IMR-90 (cell line): ENCODE data around the gene RIOX2. TPM values are rescaled to one million over a fixed set of nuclear protein-coding genes. Genes with fewer than 3 reads are reported as not detected.

Experiments used
- ATAC-seq: fragments of 200-7000 bp; cut with Tn5 transposase; 2 replicates; pipeline ENCODE4 v1.9.1; 2020; ENCODE audit warnings: low read depth, mild to moderate bottlenecking, moderate library complexity
- BruUV-seq: library from RNA; stranded (reverse); fragments of 400-500 nt; replicated peaks from 2 replicates; lab custom pipeline; 2021; lab: Mats Ljungman, UMichigan
- CTCF ChIA-PET: fragments of 300-600 bp; formaldehyde crosslinking; extraction: SDS; loops from one replicate; lab custom pipeline; 2021; ENCODE audit warnings: antibody characterized with exemption; lab: Yijun Ruan, JAX
- POLR2A ChIA-PET: fragments of 300-600 bp; sonication (Branson Sonifier 250); formaldehyde crosslinking; loops from one replicate; lab custom pipeline; 2022; ENCODE audit warnings: antibody characterized with exemption; ENCODE audit not compliant: unreplicated experiment; lab: Charles Lee
- DNase-seq: peaks from one replicate; pipeline ENCODE4 v3.0.0; 2013
- H2AFZ ChIP-seq: replicated peaks from 2 replicates; pipeline ENCODE3; 2013; ENCODE audit warnings: low read length, mild to moderate bottlenecking; ENCODE audit not compliant: poor library complexity
- H2AK5ac ChIP-seq: 2 replicates; pipeline ENCODE4 v1.6.1; 2013; ENCODE audit warnings: low read depth, low read length, inconsistent platforms
- H2AK9ac ChIP-seq: replicated peaks from 2 replicates; pipeline ENCODE3; 2013; ENCODE audit warnings: mild to moderate bottlenecking, low read depth, low read length, moderate library complexity; ENCODE audit not compliant: poor library complexity
- H2BK120ac ChIP-seq: 2 replicates; pipeline ENCODE4 v1.6.1; 2013; ENCODE audit warnings: low read depth, low read length, inconsistent platforms
- H2BK15ac ChIP-seq: 3 replicates; pipeline ENCODE4 v1.6.1; 2013; ENCODE audit warnings: low read depth, low read length, inconsistent platforms
- H2BK20ac ChIP-seq: 2 replicates; pipeline ENCODE4 v1.6.1; 2013; ENCODE audit warnings: low read depth, mild to moderate bottlenecking, inconsistent platforms, low read length, moderate library complexity
- H2BK5ac ChIP-seq: 2 replicates; pipeline ENCODE4 v1.6.1; 2013; ENCODE audit warnings: mild to moderate bottlenecking, low read depth, low read length, inconsistent platforms; ENCODE audit not compliant: poor library complexity, severe bottlenecking
- H3K14ac ChIP-seq: replicated peaks from 2 replicates; pipeline ENCODE4 v1.6.1; 2013; ENCODE audit warnings: low read depth, low read length, inconsistent platforms
- H3K18ac ChIP-seq: 2 replicates; pipeline ENCODE4 v1.6.1; 2013; ENCODE audit warnings: low read depth, low read length, control low read depth
- H3K23ac ChIP-seq: 2 replicates; pipeline ENCODE4 v1.6.1; 2013; ENCODE audit warnings: low read depth, low read length, inconsistent platforms
- H3K27ac ChIP-seq: 2 replicates; pipeline ENCODE4 v1.5.1; 2013; ENCODE audit warnings: mild to moderate bottlenecking, control low read depth, low read length; ENCODE audit not compliant: insufficient read depth
- H3K27me3 ChIP-seq: 2 replicates; pipeline ENCODE4 v1.6.1; 2013; ENCODE audit warnings: low read length; ENCODE audit not compliant: control insufficient read depth, insufficient read depth
- H3K36me3 ChIP-seq: 2 replicates; pipeline ENCODE4 v1.6.1; 2013; ENCODE audit warnings: low read length, mixed read lengths; ENCODE audit not compliant: control insufficient read depth, insufficient read depth
- H3K4ac ChIP-seq: 2 replicates; pipeline ENCODE4 v1.6.1; 2013; ENCODE audit warnings: low read depth, low read length, inconsistent platforms
- H3K4me1 ChIP-seq: 2 replicates; pipeline ENCODE4 v1.6.1; 2013; ENCODE audit warnings: low read length, mixed read lengths; ENCODE audit not compliant: control insufficient read depth, insufficient read depth
- H3K4me2 ChIP-seq: 2 replicates; pipeline ENCODE4 v1.6.1; 2013; ENCODE audit warnings: low read depth, mild to moderate bottlenecking, control low read depth, low read length, moderate library complexity
- H3K4me3 ChIP-seq: 2 replicates; pipeline ENCODE4 v1.5.1; 2013; ENCODE audit warnings: low read depth, mild to moderate bottlenecking, control low read depth, low read length, moderate library complexity; ENCODE audit not compliant: insufficient read depth
- H3K56ac ChIP-seq: 2 replicates; pipeline ENCODE4 v1.6.1; 2013; ENCODE audit warnings: low read length, inconsistent platforms; ENCODE audit not compliant: insufficient read depth; ENCODE audit errors: extremely low read depth
- H3K79me1 ChIP-seq, 2 experiments: 2 replicates each; pipeline ENCODE4 v1.6.1; 2013; ENCODE audit warnings: low read length in 2 of 2, inconsistent platforms in 1 of 2, low read depth in 1 of 2
- H3K9ac ChIP-seq: 2 replicates; pipeline ENCODE4 v1.6.1; 2013; ENCODE audit warnings: low read depth, low read length, control low read depth
- H3K9me1 ChIP-seq: 2 replicates; pipeline ENCODE4 v1.6.1; 2013; ENCODE audit warnings: low read length, inconsistent platforms; ENCODE audit not compliant: insufficient read depth
- H3K9me3 ChIP-seq: 2 replicates; pipeline ENCODE4 v1.6.1; 2013; ENCODE audit warnings: low read length; ENCODE audit not compliant: control insufficient read depth, insufficient read depth
- H4K20me1 ChIP-seq: 2 replicates; pipeline ENCODE4 v1.6.1; 2013; ENCODE audit warnings: low read length, inconsistent platforms; ENCODE audit not compliant: insufficient read depth
- H4K5ac ChIP-seq: 2 replicates; pipeline ENCODE4 v1.6.1; 2013; ENCODE audit warnings: mild to moderate bottlenecking, low read depth, low read length, control low read depth
- H4K8ac ChIP-seq, 2 experiments: 2 replicates each; pipeline ENCODE4 v1.6.1; 2013; ENCODE audit warnings: low read depth in 2 of 2, low read length in 2 of 2, control low read depth in 1 of 2, inconsistent platforms in 1 of 2
- H4K91ac ChIP-seq: 2 replicates; pipeline ENCODE4 v1.6.1; 2013; ENCODE audit warnings: low read depth, low read length, inconsistent platforms; ENCODE audit not compliant: insufficient read depth
- BHLHE40 ChIP-seq: fragments of 150-350 bp; IDR thresholded peaks from 2 replicates; pipeline ENCODE4 v1.6.1; 2016; ENCODE audit warnings: mild to moderate bottlenecking, low read depth, low read length
- CEBPB ChIP-seq: IDR thresholded peaks from 2 replicates; pipeline ENCODE4 v1.6.1; 2012; ENCODE audit warnings: low read depth, low read length, improper control_type of control experiment
- CHD1 ChIP-seq: IDR thresholded peaks from 2 replicates; pipeline ENCODE4 v1.6.1; 2012; ENCODE audit warnings: low read depth, low read length, improper control_type of control experiment
- CTCF ChIP-seq: conservative IDR thresholded peaks from 2 replicates; pipeline ENCODE4 v1.5.1; 2012; ENCODE audit warnings: mild to moderate bottlenecking, low read depth, low read length, improper control_type of control experiment
- FOS ChIP-seq: fragments of 150-350 bp; IDR thresholded peaks from 2 replicates; pipeline ENCODE4 v1.6.1; 2016; ENCODE audit warnings: low read depth, low read length
- MAFK ChIP-seq: IDR thresholded peaks from 2 replicates; pipeline ENCODE4 v1.6.1; 2012; ENCODE audit warnings: low read depth, low read length, improper control_type of control experiment
- MAZ ChIP-seq: IDR thresholded peaks from 2 replicates; pipeline ENCODE4 v1.6.1; 2012; ENCODE audit warnings: low read depth, mild to moderate bottlenecking, low read length, improper control_type of control experiment, moderate library complexity, borderline replicate concordance
- MXI1 ChIP-seq: IDR thresholded peaks from 2 replicates; pipeline ENCODE4 v1.6.1; 2012; ENCODE audit warnings: low read depth, mild to moderate bottlenecking, low read length, moderate library complexity, borderline replicate concordance
- NFE2L2 ChIP-seq: fragments of 150-350 bp; IDR thresholded peaks from 2 replicates; pipeline ENCODE4 v1.6.1; 2016; ENCODE audit warnings: low read depth, mild to moderate bottlenecking, low read length
- POLR2A ChIP-seq: IDR thresholded peaks from 2 replicates; pipeline ENCODE4 v1.6.1; 2012; ENCODE audit warnings: mild to moderate bottlenecking, low read depth, low read length
- RAD21 ChIP-seq: IDR thresholded peaks from 2 replicates; pipeline ENCODE4 v1.6.1; 2012; ENCODE audit warnings: low read length, improper control_type of control experiment
- RCOR1 ChIP-seq: IDR thresholded peaks from 2 replicates; pipeline ENCODE4 v1.6.1; 2012; ENCODE audit warnings: mild to moderate bottlenecking, low read length, improper control_type of control experiment; ENCODE audit not compliant: insufficient replicate concordance
- RFX5 ChIP-seq: IDR thresholded peaks from 2 replicates; pipeline ENCODE4 v1.8.0; 2012; ENCODE audit warnings: low read depth, mild to moderate bottlenecking, low read length, moderate library complexity
- USF2 ChIP-seq: fragments of 150-350 bp; IDR thresholded peaks from 2 replicates; pipeline ENCODE4 v1.6.1; 2017; ENCODE audit warnings: mild to moderate bottlenecking, antibody characterized with exemption, low read length, low read depth
- WGBS, 2 experiments: methylation state at CpG; one replicate each; pipeline versions ENCODE4 v1.1.5 to v1.1.7; 2013; ENCODE audit warnings: missing lambda C conversion rate in 2 of 2; ENCODE audit not compliant: insufficient read length in 1 of 2; ENCODE audit errors: extremely low coverage in 2 of 2; 5-methylcytosine and 5-hydroxymethylcytosine counted together
- dilution Hi-C: fragments of 300-500 bp; cut with HindIII; formaldehyde crosslinking; loops from one replicate; pipeline ENCODE4 v1.14.3; 2018; ENCODE audit warnings: low sequenced_read_pairs; ENCODE audit not compliant: unreplicated experiment
- in situ Hi-C: fragments of 300-500 bp; cut with MboI; formaldehyde crosslinking; loops from 3 replicates; pipeline ENCODE4 v1.14.3; 2019; ENCODE audit warnings: low sequenced_read_pairs, inconsistent platforms, mixed read lengths
- intact Hi-C: fragments of 100-400 bp; cut with micrococcal nuclease; formaldehyde crosslinking; loops from 2 replicates; pipeline ENCODE4 v1.10.0; 2022
- polyA plus RNA-seq, 3 experiments: library from polyadenylated mRNA; depleted of rRNA; stranded (reverse); fragments of >200 nt; gene quantifications; 2 replicates each; pipeline ENCODE4 v1.2.3, GENCODE V29; 2012; ENCODE audit warnings: low replicate concordance in 1 of 3
- total RNA-seq: library from RNA; depleted of rRNA; stranded (reverse); fragments of >200 nt; gene quantifications from 2 replicates; pipeline ENCODE4 v1.2.3, GENCODE V29; 2012
- TF ChIP-seq, protein P1 (sequence below): fragments of 150-350 bp; IDR thresholded peaks from 2 replicates; pipeline ENCODE4 v1.6.1; 2016; ENCODE audit warnings: low read depth, mild to moderate bottlenecking, low read length, moderate library complexity, borderline replicate concordance

The RIOX2 gene
- total and polyA plus RNA-seq, 2 of the 4 experiments (the other 2 are of a cell fraction), result 17.2 to 26.7 TPM

GRCh38 chr3:97983933-97984491 lies 11.8 kb upstream of the RIOX2 start:
- TF ChIP-seq CTCF, result no peak
- no peak for TF ChIP-seq CHD1
- TF ChIP-seq POLR2A, result no peak
- TF ChIP-seq MAZ, result no peak
- no peak for TF ChIP-seq RCOR1
- no peak for TF ChIP-seq MXI1
- TF ChIP-seq MAFK, result no peak
- TF ChIP-seq RAD21, result no peak
- TF ChIP-seq RFX5, result no peak
- no peak for TF ChIP-seq USF2
- TF ChIP-seq, protein P1, sequence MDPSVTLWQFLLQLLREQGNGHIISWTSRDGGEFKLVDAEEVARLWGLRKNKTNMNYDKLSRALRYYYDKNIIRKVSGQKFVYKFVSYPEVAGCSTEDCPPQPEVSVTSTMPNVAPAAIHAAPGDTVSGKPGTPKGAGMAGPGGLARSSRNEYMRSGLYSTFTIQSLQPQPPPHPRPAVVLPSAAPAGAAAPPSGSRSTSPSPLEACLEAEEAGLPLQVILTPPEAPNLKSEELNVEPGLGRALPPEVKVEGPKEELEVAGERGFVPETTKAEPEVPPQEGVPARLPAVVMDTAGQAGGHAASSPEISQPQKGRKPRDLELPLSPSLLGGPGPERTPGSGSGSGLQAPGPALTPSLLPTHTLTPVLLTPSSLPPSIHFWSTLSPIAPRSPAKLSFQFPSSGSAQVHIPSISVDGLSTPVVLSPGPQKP, result no peak
- TF ChIP-seq CEBPB, result no peak
- no peak for TF ChIP-seq FOS
- no peak for TF ChIP-seq BHLHE40
- no peak for TF ChIP-seq NFE2L2
- in situ Hi-C loops (no loop called here), dilution Hi-C loops (no loop called here), intact Hi-C loops (no loop called here)
- no peaks in the 10 kb centered on the region; the same call in 1 of the 2 replicates for H3K27me3 ChIP-seq
- ChIA-PET POLR2A (no interaction called here), CTCF (interaction anchor here (0.9 kb wide), 1 partner anchor 16 kb away, joined by 3 read pairs; no protein-coding TSS in a partner anchor)
- no peak overlapping the region for H2BK20ac ChIP-seq
- H3K9me3 ChIP-seq, result no peaks in the 10 kb centered on the region
- H3K9me1 ChIP-seq, result 0 out of 2 replicates have a peak, but pooled peaks cover 2% of the 10 kb centered on the region
- H3K4me3 ChIP-seq, result no peak overlapping the region
- no peaks in the 10 kb centered on the region for H3K79me1 ChIP-seq
- no peaks in the 10 kb centered on the region for H4K20me1 ChIP-seq
- H3K56ac ChIP-seq, result no peak overlapping the region
- peaks cover 4% of the 10 kb centered on the region; the same call in 1 of the 2 replicates for H3K4me1 ChIP-seq
- no peak overlapping the region; the same call in 1 of the 2 replicates for H3K27ac ChIP-seq
- H2AK5ac ChIP-seq, result no peak overlapping the region
- no peak overlapping the region for H3K23ac ChIP-seq
- no peak overlapping the region for H4K91ac ChIP-seq
- no peak overlapping the region for H2BK15ac ChIP-seq
- H3K9ac ChIP-seq, result no peak overlapping the region
- no CpG with 5 or more reads among the region's 2 CpGs for WGBS, 2 experiments
- H2BK120ac ChIP-seq, result no peak overlapping the region
- no peak overlapping the region for H2AFZ ChIP-seq
- no TSS peak for BruUV-seq
- H3K36me3 ChIP-seq, result no peaks in the 10 kb centered on the region
- no peak for DNase-seq
- no peak overlapping the region for H3K4ac ChIP-seq
- H3K4me2 ChIP-seq, result peak overlapping the region; percentile 45; the same call in 1 of the 2 replicates
- ATAC-seq, result peak; percentile 27
- H3K14ac ChIP-seq, result no peak overlapping the region
- no peak overlapping the region for H2BK5ac ChIP-seq
- no peak overlapping the region; the same call in 1 of the 2 replicates for H3K18ac ChIP-seq
- no peak overlapping the region for H4K8ac ChIP-seq
- H2AK9ac ChIP-seq, result no peak overlapping the region
- H4K5ac ChIP-seq, result no peak overlapping the region
